Measurements from ENCODE around the gene TOMM20.

DNA sequence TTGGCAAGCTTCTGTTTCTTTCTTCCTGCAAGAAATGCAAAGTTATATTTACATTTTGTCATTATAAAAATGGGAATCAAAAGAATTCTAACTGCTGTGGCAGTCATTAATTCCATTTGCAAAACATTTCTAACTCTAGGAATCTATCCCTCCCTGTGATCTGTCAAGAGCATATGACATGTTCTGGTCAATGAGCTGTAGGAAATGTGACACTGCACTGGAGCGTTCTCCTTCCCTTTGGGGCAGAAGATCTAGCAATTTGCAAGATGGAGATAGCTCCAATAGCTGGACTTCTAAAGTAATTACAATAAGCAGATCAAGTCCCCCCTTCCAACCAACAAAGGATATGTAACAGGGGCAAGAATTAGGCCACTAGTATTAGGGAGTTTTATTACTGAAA is 6.3 kb downstream of the TOMM20 start:
- TF ChIP-seq, protein P1, sequence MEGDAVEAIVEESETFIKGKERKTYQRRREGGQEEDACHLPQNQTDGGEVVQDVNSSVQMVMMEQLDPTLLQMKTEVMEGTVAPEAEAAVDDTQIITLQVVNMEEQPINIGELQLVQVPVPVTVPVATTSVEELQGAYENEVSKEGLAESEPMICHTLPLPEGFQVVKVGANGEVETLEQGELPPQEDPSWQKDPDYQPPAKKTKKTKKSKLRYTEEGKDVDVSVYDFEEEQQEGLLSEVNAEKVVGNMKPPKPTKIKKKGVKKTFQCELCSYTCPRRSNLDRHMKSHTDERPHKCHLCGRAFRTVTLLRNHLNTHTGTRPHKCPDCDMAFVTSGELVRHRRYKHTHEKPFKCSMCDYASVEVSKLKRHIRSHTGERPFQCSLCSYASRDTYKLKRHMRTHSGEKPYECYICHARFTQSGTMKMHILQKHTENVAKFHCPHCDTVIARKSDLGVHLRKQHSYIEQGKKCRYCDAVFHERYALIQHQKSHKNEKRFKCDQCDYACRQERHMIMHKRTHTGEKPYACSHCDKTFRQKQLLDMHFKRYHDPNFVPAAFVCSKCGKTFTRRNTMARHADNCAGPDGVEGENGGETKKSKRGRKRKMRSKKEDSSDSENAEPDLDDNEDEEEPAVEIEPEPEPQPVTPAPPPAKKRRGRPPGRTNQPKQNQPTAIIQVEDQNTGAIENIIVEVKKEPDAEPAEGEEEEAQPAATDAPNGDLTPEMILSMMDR (IDR thresholded peaks at IDR 0.05) = no peak
- TF ChIP-seq, protein P2, sequence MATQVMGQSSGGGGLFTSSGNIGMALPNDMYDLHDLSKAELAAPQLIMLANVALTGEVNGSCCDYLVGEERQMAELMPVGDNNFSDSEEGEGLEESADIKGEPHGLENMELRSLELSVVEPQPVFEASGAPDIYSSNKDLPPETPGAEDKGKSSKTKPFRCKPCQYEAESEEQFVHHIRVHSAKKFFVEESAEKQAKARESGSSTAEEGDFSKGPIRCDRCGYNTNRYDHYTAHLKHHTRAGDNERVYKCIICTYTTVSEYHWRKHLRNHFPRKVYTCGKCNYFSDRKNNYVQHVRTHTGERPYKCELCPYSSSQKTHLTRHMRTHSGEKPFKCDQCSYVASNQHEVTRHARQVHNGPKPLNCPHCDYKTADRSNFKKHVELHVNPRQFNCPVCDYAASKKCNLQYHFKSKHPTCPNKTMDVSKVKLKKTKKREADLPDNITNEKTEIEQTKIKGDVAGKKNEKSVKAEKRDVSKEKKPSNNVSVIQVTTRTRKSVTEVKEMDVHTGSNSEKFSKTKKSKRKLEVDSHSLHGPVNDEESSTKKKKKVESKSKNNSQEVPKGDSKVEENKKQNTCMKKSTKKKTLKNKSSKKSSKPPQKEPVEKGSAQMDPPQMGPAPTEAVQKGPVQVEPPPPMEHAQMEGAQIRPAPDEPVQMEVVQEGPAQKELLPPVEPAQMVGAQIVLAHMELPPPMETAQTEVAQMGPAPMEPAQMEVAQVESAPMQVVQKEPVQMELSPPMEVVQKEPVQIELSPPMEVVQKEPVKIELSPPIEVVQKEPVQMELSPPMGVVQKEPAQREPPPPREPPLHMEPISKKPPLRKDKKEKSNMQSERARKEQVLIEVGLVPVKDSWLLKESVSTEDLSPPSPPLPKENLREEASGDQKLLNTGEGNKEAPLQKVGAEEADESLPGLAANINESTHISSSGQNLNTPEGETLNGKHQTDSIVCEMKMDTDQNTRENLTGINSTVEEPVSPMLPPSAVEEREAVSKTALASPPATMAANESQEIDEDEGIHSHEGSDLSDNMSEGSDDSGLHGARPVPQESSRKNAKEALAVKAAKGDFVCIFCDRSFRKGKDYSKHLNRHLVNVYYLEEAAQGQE (IDR thresholded peaks at IDR 0.05; ENCODE audit: insufficient read depth in 1 of 2, low read depth in 2 of 2, low read length in 1 of 2) = no peak
- TF ChIP-seq POLR2AphosphoS5 (IDR thresholded peaks at IDR 0.05; ENCODE audit: low read depth, low read length) = no peak
